Gastroesophageal sphincter (tissue), 3 donors: ENCODE measurements around the gene BHLHE40.

ENCODE experiments used
- CTCF ChIP-seq, 4 experiments: fragments of 200-600 bp in 2 of 4; fragments of 450-650 bp in 2 of 4; sonication (generic) in 1 of 4; IDR thresholded peaks; one replicate each; pipeline ENCODE4 v1.5.1; 2017 to 2019; ENCODE audit warnings: antibody characterized with exemption in 4 of 4, mild to moderate bottlenecking in 2 of 4, moderate library complexity in 2 of 4
- EP300 ChIP-seq: sonication (generic); formaldehyde crosslinking; IDR thresholded peaks from one replicate; pipeline ENCODE4 v1.6.1; 2017; ENCODE audit warnings: antibody characterized with exemption, mild to moderate bottlenecking

- TF ChIP-seq EP300 (no peak), CTCF (IDR thresholded peaks at IDR 0.05) (no peak)
Measured at GRCh38 chr3:4971838-4972237, 7.4 kb upstream of the BHLHE40 start.
